GM19438 (cell line): Measurements from ENCODE around the gene GNAT3.

Experiments used
- ATAC-seq: cut with Tn5 transposase; IDR thresholded peaks from one replicate; pipeline ENCODE4 v1.9.1; 2021; ENCODE audit warnings: low read depth; ENCODE audit not compliant: unreplicated experiment

The GNAT3 gene

DNA sequence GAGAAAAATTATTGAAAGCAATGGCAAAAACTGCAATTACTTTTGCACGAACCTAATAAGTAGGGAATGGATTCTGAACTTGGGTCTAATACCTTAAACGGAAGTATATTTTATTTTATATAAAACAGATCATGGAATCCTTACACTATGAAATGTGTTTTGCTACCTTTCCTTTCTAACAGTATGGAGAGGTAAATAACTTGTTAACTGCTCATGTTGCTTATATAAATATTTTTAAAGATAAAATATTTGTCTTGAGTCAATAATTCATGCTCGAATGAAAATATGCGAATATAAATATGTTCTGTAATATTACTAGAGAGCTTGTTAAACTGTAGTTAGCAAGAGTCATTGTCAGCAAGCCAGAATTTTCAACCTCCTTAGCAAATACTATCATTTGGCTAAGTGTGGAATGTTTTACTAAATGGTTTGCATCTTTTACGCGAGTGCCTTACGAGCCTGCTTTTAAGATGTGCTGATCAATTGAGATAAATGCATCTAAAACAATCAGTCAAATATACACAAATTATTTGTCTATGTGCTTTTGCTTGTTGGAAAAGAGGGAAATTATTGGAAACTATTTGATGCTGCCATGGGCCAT lies 5.9 kb downstream of the GNAT3 start:
- no peak for ATAC-seq

DNA sequence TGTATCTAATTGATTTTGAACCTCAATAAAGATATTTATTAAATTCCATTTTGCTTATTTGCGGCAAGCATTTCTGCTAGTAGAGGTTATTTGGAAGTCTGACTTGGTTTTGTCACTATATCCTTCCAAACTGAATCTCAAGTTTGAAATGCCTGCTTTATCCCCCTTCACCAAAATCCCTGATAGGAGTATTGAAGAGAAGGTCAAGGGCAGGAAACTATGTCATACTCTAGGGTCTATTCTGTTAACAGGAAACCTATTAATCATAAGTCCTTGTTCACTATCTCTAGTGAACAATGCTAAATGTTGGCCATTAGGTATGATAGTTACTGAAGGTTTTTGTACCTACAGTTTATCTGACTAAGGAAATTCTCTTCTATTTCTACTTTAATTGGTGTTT lies 11.5 kb downstream of the GNAT3 start:
- ATAC-seq, result no peak

DNA sequence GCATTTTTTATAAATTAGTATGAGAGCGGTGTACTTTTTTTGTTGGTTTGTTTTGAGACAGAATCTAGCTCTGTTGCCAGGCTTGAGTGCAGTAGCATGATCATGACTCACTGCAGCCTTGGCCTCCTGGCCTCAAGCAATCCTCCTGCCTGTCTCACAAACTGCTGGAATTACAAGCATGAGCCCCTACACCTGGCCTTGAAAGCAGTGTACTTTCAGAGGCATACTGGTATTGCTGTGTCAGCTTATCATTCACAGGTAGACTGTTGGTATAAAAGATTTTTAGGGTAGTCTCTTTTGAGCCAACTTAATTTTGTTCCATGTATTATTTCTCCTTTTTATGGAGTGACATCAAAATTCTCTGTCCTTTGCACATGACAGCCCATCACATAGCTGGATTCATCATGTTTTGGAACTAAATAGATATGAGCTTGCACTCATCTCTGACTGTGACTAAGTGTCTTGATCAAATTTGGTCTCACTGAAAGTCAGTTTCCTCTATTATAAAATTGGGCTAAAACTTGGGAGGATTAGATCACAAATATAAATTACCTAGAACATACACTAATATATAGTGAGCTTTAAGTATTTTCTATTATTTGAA lies 12.4 kb downstream of the GNAT3 start:
- ATAC-seq, result no peak

DNA sequence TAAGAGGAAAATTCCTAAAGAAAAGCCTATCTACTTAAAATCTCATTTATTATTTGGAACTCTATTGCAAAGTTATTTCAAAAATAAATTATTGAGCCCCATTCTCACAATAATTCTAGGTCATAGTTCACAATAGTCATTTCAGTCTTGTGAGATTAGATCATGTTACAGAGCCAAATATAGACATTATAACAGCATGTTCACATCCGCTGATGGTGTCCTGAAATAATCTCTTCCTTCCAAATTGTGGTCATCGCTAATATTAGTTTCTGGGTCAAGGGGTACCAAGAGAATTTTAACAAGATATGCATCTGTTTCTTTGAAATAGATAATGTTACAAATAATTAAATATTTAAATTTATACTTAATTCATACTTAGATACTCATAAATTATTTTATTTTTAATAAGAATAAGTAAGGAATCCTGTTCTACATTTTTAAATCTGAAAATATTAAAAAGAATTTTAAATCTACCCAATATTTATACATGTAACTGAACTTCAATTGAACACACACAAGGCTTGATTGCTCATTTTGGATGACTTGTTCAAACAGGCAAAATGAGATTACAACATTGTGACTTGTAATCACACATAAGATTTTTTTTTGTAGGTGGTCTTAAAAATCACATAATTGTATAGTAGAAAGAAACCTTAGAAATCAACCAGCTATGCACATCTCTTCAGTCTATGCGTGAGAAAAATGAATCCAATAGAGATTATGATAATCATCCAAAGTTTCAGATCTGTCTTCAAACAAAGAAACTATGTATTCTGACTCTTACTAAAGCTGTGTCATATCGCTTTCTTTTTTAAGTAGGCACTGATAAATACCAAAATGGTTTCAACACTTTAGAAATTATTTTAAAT lies 13.1 kb downstream of the GNAT3 start:
- ATAC-seq, result no peak

DNA sequence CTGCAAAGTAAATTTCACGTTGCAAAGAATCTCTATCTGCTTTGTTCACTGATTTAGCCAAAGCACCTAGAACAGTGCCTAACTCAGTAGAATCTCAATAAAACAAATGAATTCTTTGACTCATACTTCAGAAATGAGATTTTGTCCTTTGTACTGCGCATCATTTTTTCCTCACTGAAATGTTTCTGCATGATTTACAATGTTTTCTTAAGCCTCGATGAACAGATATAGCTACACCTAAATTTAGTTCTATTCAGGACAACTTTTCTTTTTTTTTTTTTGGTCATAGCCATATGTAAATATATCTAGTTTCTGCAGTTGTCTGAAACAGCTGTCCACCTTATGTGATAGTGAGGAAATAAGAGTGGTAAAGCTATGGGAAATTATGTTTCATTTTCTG lies 15.3 kb downstream of the GNAT3 start:
- no peak for ATAC-seq

DNA sequence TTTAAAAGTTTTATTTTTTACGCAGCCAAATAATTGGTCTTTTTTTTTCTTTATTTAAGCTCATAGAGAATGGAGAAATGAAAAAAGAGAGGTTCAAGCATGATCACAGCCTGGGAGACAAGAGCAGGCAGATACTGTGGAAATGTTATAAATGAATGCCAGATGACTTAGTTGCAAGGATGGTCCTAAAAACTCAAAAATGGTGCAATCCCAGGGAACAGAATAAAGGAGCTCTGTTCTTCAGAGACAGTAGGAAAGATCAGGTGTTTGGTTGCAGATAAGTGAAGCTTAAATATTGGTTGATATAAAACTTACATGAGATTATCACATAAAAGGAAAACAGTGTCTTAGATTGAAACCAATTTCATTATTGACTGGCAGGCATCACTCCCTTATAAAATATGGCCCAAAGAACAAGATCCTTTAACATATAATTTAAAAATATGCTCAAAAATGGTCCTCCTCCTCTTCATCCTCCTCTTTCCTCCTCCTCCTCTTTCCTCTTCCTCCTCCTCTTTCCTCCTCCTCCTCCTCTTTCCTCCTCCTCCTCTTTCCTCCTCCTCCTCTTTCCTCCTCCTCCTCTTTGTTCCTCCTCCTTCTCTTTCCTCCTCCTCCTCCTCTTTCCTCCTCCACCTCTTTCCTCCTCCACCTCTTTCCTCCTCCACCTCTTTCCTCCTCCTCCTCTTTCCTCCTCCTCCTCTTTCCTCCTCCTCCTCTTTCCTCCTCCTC lies 18.6 kb downstream of the GNAT3 start:
- ATAC-seq, result no peak

DNA sequence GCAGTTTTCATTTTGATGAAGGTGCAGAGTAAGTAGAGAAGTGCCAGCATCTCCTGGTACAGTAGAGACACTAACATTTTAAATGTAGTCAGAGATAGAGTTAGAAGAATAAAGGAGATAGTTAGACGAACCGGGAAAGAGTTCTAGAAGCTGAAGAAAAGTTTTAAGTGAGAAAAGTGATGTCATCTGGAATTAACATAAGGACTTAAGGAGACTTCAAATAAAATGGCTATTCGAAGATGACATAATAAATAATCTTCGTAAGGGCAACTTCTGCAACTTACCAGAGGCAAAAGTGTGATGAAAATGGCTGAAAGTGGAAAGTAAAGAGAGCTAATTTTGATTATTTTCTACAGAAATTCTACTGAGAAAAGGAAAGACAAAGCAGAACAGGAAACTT lies 20.4 kb downstream of the GNAT3 start:
- ATAC-seq, result no peak

DNA sequence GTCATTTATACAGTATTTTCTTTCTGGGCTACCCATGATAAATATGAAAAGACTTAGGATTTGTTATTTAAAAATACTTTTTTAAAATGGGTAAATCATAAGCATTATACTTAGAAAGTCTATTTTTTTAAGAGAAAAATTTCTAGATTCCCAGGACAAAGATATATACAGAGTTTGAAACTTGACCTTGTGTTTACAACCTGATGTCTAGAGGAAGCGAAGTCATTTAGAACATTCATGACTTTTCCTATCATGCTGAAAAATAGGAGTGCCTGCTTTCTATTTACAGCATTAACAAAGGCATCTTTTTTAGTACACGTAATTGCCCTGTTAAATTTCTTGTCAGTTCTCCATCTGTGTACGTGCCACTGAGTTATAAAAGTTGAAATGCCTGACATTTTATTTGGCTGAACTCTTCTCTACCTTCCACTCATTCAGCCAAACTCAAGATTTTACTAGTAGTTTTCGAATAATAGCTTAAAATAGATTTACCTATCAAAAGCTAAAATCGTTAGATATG lies 23.0 kb downstream of the GNAT3 start:
- ATAC-seq, result no peak

DNA sequence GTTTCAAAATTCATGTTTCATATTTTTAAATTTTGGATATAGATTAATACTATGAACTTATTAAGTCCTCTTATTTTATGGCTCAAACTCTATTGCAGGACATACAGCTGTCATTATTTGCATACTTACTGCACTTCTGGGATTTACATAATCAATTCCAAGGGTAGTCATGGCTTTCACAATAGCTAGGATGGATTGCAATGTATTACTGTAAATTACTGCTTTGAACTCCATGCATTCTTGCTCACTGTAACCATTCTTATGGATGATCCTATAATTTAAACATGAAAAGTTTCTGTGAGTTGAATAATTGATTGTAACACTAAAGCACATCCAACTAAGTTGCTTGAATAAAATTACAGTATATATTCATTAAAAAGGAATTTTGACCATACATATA lies 23.5 kb downstream of the GNAT3 start:
- ATAC-seq, result no peak

DNA sequence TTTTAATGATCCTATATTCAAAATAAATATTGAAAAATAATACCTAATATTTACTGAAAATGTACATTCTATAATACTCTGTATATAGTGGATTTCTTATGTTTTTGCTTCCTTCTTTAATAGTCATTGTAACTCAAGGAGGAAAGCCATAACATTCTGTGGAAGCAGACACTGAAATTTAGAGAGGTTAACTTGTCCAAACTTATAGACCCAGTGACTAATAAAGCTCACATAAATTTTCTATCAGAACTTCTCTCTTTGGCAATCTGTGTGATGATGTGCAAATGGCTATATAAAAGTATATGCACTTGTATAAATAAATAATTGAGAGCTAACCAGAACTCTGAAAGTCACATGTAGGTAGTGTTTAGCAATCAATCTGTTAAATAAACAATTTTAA lies 26.1 kb downstream of the GNAT3 start:
- ATAC-seq, result no peak

DNA sequence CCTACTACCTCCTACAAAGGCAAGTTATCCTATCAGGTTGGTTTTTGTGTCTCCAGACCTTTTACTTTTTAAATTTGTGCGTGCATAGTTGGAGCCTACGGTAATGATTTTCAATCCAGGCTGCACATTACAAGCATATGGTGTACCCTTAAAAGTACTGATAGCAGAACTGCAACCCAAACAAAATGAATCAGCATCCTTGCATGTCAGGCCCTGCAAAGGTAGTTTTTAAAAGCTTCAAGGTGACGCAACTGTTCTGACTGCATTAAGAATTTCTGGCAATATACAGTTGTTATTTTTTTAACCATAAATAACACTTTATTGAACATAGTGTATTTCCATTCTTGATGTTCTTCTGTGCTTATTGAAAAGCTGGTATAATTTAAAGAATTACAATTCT lies 28.9 kb downstream of the GNAT3 start:
- no peak for ATAC-seq

DNA sequence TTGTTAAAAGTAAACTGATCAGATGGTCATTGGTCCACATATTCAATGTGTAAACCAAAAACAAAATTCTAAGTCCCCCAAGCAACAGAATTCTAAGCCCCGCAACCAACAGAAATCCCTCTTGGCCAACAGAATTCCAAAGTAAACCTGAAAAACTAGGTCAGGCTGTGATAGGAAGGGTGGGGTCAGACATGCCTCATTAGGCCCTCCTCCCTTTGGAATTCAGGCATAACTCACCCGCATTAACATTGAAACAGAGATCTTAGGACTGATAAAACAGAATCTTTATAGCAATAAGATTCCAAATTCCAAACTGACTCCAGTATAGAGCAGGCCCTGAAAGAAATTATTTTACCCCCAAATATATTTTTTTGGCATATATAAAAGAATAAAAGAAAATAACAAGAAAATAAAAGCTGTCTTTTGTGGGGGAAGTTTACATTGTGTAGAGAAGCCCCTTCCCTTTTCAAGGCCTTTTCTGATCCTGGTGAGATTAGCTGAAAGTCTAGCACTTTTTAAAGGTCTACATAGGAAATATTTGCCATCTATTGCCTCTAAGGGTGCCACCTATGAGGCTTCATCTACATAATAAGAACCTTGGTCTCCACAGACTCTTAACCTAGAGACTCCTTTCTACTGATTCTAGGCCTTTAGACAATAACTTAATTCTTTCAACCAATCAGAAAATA lies 30.5 kb downstream of the GNAT3 start:
- ATAC-seq, result no peak

DNA sequence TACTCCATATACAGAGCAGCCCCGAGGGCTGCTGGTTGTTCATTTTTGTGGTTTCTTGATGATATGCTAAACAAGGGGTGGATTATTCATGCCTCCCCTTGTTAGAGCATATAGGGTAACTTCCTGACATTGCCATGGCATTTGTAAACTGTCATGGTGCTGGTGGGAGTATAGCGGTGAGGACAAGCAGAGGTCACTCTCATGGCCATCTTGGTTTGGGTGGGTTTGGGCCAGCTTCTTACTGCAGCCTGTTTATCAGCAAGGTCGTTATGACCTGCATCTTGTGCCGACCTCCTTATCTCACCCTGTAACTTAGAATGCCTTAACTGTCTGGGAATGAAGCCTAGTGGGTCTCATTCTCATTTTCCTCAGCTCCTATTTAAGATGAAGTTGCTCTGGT lies 31.3 kb downstream of the GNAT3 start:
- no peak for ATAC-seq

DNA sequence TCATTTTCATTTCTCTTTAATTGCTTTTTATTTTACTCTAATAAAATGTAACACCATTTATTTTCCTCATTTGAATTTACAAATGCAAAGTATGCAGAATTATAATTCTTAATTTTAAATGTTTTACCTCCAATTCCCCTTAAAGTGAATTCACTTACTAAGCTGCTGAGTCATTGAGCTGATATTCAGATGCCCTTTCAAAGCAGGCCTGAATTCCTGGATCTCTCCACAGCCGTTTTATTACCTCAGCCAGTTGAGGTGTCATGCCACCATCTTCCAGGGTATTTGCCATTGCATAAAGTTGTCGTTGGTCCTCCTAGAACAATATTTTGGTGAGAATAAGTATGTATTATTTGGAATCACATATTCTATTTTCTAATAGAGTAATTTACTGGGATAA lies 33.2 kb downstream of the GNAT3 start:
- ATAC-seq, result no peak

DNA sequence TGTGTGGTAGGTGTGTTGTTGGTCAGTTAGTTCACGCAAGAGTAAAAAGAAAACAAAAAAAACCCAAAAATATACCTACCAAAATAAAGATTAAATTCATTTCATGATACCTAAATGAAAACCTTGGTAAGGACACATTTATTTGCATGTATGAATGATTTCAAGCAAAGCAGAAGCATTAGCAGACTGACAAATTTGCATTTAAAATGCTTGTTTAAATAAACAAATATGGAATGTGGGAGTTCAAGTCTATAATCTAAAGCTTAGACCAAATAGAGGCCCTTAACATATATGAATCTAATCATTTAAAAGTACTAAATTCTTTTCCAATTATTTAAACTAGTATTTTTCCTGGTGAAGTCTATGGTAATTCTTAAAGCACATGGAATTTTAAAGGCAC lies 35.8 kb downstream of the GNAT3 start:
- ATAC-seq, result no peak

DNA sequence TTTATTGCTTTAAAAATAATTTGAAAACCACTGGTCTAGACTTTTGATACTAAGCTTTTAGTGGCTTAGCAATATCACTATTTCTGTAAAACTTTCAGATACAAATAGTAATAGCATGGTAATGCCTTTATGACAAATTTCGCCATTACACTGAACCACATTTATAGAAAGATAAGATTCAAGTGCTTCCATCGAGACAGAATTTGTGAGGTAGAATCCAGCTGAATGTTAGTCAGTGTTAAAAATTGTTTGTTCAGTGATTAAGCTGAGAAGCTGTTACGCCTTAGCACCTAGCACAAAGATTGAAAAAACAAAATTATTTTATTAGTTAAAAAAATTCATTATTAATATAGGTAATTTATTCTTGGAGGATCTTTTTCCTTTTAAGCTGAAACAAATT lies 36.5 kb downstream of the GNAT3 start:
- no peak for ATAC-seq

DNA sequence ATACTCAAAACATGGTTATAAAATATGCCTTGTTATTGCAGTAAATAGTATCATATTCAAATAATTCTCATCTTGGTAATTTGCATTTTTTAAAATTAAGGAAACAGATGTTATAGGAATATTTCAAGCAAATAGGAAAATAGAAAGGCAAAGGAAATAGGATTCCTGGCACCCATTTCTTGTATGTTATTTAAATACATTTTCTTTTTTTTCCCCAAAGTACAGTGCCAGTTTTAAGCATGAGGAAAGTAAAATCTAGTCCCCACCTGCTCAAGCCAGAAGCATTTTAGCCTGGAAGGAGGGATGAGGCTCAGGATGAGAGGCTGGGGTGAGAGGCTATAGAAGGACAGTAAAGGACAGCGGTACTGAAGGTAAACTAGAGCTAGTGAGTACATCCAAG lies 38.1 kb downstream of the GNAT3 start:
- ATAC-seq, result no peak

DNA sequence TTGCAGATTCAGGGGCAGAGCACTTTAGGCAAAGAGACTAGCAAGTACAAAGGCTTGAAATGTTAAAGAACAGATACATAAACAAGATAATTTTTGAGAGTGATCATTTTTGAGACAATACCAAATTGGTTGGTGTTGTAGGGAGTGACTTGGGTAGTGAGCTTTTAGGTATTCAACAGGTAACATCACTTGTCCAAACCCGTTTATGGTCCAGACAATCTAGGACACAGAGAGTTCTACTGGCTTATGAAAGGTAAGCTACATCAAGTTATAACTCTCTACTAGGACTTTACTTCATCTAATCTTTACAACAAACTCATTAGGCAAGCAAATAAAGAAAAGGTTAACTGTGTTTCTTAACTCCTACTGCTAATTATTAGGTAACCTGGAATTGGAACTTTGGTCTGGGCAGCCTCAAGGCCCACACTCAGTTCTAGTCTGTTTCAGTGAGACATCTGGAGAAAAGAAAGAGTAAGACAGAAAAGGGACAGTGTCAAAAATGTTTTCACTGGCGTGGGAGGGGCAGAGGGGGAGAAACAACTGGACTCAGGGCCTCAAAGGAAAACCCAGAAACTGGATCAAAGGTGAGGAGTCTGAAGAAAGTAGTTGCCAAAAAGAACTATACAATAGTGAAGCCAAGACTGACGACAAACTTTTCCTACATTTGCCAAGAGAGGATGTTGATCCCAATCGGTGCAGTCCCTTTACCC lies 39.2 kb downstream of the GNAT3 start:
- no peak for ATAC-seq

DNA sequence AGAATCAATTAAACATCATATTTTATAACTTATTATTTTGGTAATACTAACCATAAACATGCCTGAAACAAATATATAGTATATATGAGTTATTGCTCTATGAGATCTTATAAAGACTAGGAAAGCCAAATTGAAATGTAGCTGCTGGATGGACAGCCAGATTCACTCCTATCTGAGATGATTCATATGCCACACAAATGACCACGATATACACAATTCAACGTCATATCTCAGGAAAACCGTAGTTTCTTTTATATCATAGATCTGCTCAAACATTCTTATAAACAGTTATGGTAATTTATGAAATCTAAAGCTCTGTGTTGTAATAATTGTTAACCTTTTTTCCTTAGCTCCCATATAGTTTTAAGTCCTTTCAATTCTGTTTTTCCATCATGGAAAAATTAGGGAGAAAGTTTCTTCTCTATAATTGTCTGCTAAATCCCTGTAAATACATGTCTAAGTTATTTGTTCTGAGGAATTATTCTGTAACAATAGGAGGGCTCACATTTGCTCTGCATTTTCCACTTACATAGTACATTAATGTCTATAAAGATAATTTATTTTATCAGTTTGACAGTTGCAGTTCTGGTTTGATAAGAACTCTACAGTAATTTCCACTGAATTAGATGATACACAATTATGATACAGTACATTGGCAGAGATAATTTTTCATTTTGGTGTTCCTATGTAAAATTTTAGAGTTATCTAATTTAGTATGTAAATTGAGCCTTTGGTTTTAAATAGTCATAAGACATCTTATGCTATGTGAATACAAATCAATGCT lies 42.7 kb downstream of the GNAT3 start:
- no peak for ATAC-seq
